ENCODE measurements around the gene AKIRIN1. TPM values are rescaled to one million over a fixed set of nuclear protein-coding genes. Genes with fewer than 3 reads are reported as not detected.
"Not testable (repeated sequence)": the region's sequence is repeated elsewhere in the genome, so short reads cannot be mapped to it uniquely, and the experiment has no call there.

Gene AKIRIN1
- total RNA-seq, 2 donors from 2014 or later = 48.0 to 70.2 TPM

- Histone ChIP-seq H3K27ac (no peak overlapping the region), H3K4me3 (no peak overlapping the region), H3K9me3 (no peaks in the 10 kb centered on the region), H3K27me3 (no peaks in the 10 kb centered on the region), H3K36me3 (no peaks in the 10 kb centered on the region), H3K4me1 (no peaks in the 10 kb centered on the region), H3K9ac (ENCODE audit: low read depth in 2 of 2, low read length in 2 of 2) (no peak overlapping the region)
- intact Hi-C loops (cut with DNase I) = no loop called here
- DNase-seq = no peak
- no peak for TF ChIP-seq CTCF (IDR thresholded peaks at IDR 0.05)
Observed at GRCh38 chr1:39051956-39052355, 60.9 kb downstream of the AKIRIN1 start.

- H3K36me3 ChIP-seq; H3K27ac ChIP-seq; H3K9ac ChIP-seq (ENCODE audit: low read depth in 2 of 2, low read length in 2 of 2); H3K4me3 ChIP-seq; H3K9me3 ChIP-seq; DNase-seq; H3K4me1 ChIP-seq; H3K27me3 ChIP-seq; intact Hi-C loops (cut with DNase I): not testable (repeated sequence)
Observed at GRCh38 chr1:39055213-39055710, 64.2 kb downstream of the AKIRIN1 start.

Other genes starting within 250 kb of the AKIRIN1 start
- 10 to 100 TPM; 14.7 to 30.6 TPM for gene RRAGC, start 131.5 kb upstream of the AKIRIN1 start, total RNA-seq
- 10 to 100 TPM; 42.0 to 55.1 TPM for gene MYCBP, start 117.9 kb upstream of the AKIRIN1 start, total RNA-seq
- 1 to 10 TPM in 1 of 2 donors, under 1 TPM in 1; 0.88 to 1.7 TPM for gene GJA9, start 109.7 kb upstream of the AKIRIN1 start, total RNA-seq
- 10 to 100 TPM; 42.5 to 46.7 TPM for gene RHBDL2, start 49.4 kb upstream of the AKIRIN1 start, total RNA-seq
- gene NDUFS5, start 35.1 kb downstream of the AKIRIN1 start, total RNA-seq = 100 to 1,000 TPM; 229 to 270 TPM
- gene MACF1, start 213.4 kb downstream of the AKIRIN1 start, total RNA-seq = 100 to 1,000 TPM; 107 to 148 TPM